Fibroblast of lung (primary cell): ENCODE measurements around the gene RHBDD3. TPM values are rescaled to one million over a fixed set of nuclear protein-coding genes. Genes with fewer than 3 reads are reported as not detected.

Experiments
- DNase-seq, 2 donors: peaks; one replicate each; pipeline versions ENCODE4 v3.0.0 to v3.0.0-alpha.2; 2010; ENCODE audit warnings: low read depth in 2 of 2
- H2AFZ ChIP-seq: 2 replicates; pipeline ENCODE4 v1.5.1; 2012; ENCODE audit warnings: low read length, control low read depth, inconsistent platforms
- H3K27ac ChIP-seq: 2 replicates; pipeline ENCODE4 v1.5.1; 2011; ENCODE audit warnings: low read length, control low read depth; ENCODE audit not compliant: insufficient read depth
- H3K27me3 ChIP-seq: 2 replicates; pipeline ENCODE4 v1.5.1; 2011; ENCODE audit warnings: mild to moderate bottlenecking, low read length; ENCODE audit not compliant: control insufficient read depth, insufficient read depth
- H3K36me3 ChIP-seq: 2 replicates; pipeline ENCODE4 v1.5.1; 2011; ENCODE audit warnings: low read length; ENCODE audit not compliant: control insufficient read depth, insufficient read depth
- H3K4me1 ChIP-seq: 2 replicates; pipeline ENCODE4 v1.5.1; 2011; ENCODE audit warnings: low read length; ENCODE audit not compliant: control insufficient read depth, insufficient read depth; ENCODE audit errors: extremely low read depth
- H3K4me2 ChIP-seq: 2 replicates; pipeline ENCODE4 v1.5.1; 2011; ENCODE audit warnings: low read length, control low read depth; ENCODE audit not compliant: insufficient read depth; ENCODE audit errors: extremely low read depth
- H3K4me3 ChIP-seq, 4 experiments: fragments of 200-600 bp in 1 of 4; sonication (generic) in 1 of 4; replicated peaks in 1 of 4; 2 replicates each; pipeline ENCODE4 v1.5.1; 2011 to 2016; ENCODE audit warnings: low read length in 4 of 4, low read depth in 3 of 4, mild to moderate bottlenecking in 3 of 4, control low read depth in 2 of 4, inconsistent platforms in 1 of 4, mixed read lengths in 1 of 4; ENCODE audit not compliant: insufficient read depth in 1 of 4; ENCODE audit errors: control extremely low read depth in 1 of 4
- H3K79me2 ChIP-seq: 2 replicates; pipeline ENCODE4 v1.5.1; 2012; ENCODE audit warnings: mild to moderate bottlenecking, low read length, inconsistent platforms; ENCODE audit not compliant: control insufficient read depth, insufficient read depth
- H3K9ac ChIP-seq: 2 replicates; pipeline ENCODE4 v1.5.1; 2011; ENCODE audit warnings: mild to moderate bottlenecking, low read length, control low read depth; ENCODE audit not compliant: insufficient read depth
- H3K9me3 ChIP-seq: 2 replicates; pipeline ENCODE4 v1.5.1; 2012; ENCODE audit warnings: low read depth, low read length; ENCODE audit not compliant: control insufficient read depth, insufficient read depth
- H4K20me1 ChIP-seq: 2 replicates; pipeline ENCODE4 v1.5.1; 2011; ENCODE audit warnings: low read length; ENCODE audit not compliant: control insufficient read depth, insufficient read depth; ENCODE audit errors: extremely low read depth
- EZH2 ChIP-seq: IDR thresholded peaks from 2 replicates; pipeline ENCODE4 v1.5.1; 2012; ENCODE audit warnings: low read length, control low read depth, mild to moderate bottlenecking; ENCODE audit errors: missing control alignments
- polyA plus RNA-seq, 2 donors: library from polyadenylated mRNA; depleted of rRNA in 1 of 2; stranded (reverse) in 1 of 2; unstranded in 1 of 2; fragments of >200 nt; gene quantifications; 2 replicates each; pipeline ENCODE4 v1.2.1, GENCODE V29; 2011 to 2012; ENCODE audit warnings: missing spikeins in 1 of 2
- total RNA-seq: library from RNA; depleted of rRNA; stranded (reverse); fragments of >200 nt; gene quantifications from 2 replicates; pipeline ENCODE4 v1.2.1, GENCODE V29; 2014
- TF ChIP-seq, protein P1 (sequence below), 2 donors: IDR thresholded peaks in 1 of 2; conservative IDR thresholded peaks in 1 of 2; 1 replicate in 1 of 2; 2 replicates in 1 of 2; pipeline ENCODE4 v1.5.1; 2011 to 2012; ENCODE audit warnings: low read length in 2 of 2, control low read depth in 1 of 2, inconsistent platforms in 1 of 2, low read depth in 1 of 2, mild to moderate bottlenecking in 1 of 2

RHBDD3 gene
- total and polyA plus RNA-seq, 2 donors (not counting 1 experiment from before 2014, with no cell fraction given) = 7.2 to 20.6 TPM

- Histone ChIP-seq H3K4me1 (no peaks in the 10 kb centered on the region), H3K36me3 (no peaks in the 10 kb centered on the region), H3K27me3 (peaks cover 19% of the 10 kb centered on the region), H3K4me2 (no peak overlapping the region), H3K79me2 (no peaks in the 10 kb centered on the region), H3K9ac (no peak overlapping the region), H3K9me3 (no peaks in the 10 kb centered on the region), H2AFZ (no peak overlapping the region), H3K27ac (no peak overlapping the region), H3K4me3 (no peak overlapping the region), H4K20me1 (no peaks in the 10 kb centered on the region)
- TF ChIP-seq, protein P1, sequence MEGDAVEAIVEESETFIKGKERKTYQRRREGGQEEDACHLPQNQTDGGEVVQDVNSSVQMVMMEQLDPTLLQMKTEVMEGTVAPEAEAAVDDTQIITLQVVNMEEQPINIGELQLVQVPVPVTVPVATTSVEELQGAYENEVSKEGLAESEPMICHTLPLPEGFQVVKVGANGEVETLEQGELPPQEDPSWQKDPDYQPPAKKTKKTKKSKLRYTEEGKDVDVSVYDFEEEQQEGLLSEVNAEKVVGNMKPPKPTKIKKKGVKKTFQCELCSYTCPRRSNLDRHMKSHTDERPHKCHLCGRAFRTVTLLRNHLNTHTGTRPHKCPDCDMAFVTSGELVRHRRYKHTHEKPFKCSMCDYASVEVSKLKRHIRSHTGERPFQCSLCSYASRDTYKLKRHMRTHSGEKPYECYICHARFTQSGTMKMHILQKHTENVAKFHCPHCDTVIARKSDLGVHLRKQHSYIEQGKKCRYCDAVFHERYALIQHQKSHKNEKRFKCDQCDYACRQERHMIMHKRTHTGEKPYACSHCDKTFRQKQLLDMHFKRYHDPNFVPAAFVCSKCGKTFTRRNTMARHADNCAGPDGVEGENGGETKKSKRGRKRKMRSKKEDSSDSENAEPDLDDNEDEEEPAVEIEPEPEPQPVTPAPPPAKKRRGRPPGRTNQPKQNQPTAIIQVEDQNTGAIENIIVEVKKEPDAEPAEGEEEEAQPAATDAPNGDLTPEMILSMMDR (conservative IDR thresholded peaks at IDR 0.05 in 1 of 2, IDR thresholded peaks at IDR 0.05 in 1 of 2; ENCODE audit: low read depth in 1 of 2, low read length in 2 of 2) = no peak
- no peak for TF ChIP-seq EZH2
- DNase-seq = no peak
Measured at GRCh38 chr22:29211466-29211865, 56.3 kb downstream of the RHBDD3 start.

GRCh38 chr22:29211066-29211465 is 56.7 kb downstream of the RHBDD3 start:
- Histone ChIP-seq H2AFZ (no peak overlapping the region), H3K4me2 (no peak overlapping the region), H4K20me1 (no peaks in the 10 kb centered on the region), H3K36me3 (no peaks in the 10 kb centered on the region), H3K27ac (no peak overlapping the region), H3K4me1 (no peaks in the 10 kb centered on the region), H3K9ac (no peak overlapping the region), H3K4me3 (no peak overlapping the region), H3K79me2 (no peaks in the 10 kb centered on the region), H3K9me3 (no peaks in the 10 kb centered on the region), H3K27me3 (peaks cover 23% of the 10 kb centered on the region)
- DNase-seq = no peak
- TF ChIP-seq EZH2 = no peak
- TF ChIP-seq, protein P1 (conservative IDR thresholded peaks at IDR 0.05 in 1 of 2, IDR thresholded peaks at IDR 0.05 in 1 of 2; ENCODE audit: low read depth in 1 of 2, low read length in 2 of 2) = no peak

Other genes starting within 250 kb of the RHBDD3 start
- 0.17 TPM in 1 of 2 replicates, not detected in the other for gene C22orf31, start 206.2 kb downstream of the RHBDD3 start, total RNA-seq
- gene C22orf31, start 206.2 kb downstream of the RHBDD3 start, polyA plus RNA-seq = 0.14 TPM in 1 of 2 replicates, not detected in the other
- gene KREMEN1, start 194.9 kb downstream of the RHBDD3 start, total RNA-seq = 6.4 and 12.9 TPM in 2 replicates
- gene KREMEN1, start 194.9 kb downstream of the RHBDD3 start, polyA plus RNA-seq = 7.0 and 13.5 TPM in 2 replicates
- gene EMID1, start 62.1 kb downstream of the RHBDD3 start, total RNA-seq = 0.50 and 2.8 TPM in 2 replicates
- not detected in 2 replicates for gene EMID1, start 62.1 kb downstream of the RHBDD3 start, polyA plus RNA-seq
- 107 and 150 TPM in 2 replicates for gene EWSR1, start 287 bp upstream of the RHBDD3 start, total RNA-seq
- 172 and 224 TPM in 2 replicates for gene EWSR1, start 287 bp upstream of the RHBDD3 start, polyA plus RNA-seq
- 6.9 and 8.9 TPM in 2 replicates for gene GAS2L1, start 38.7 kb upstream of the RHBDD3 start, total RNA-seq
- gene GAS2L1, start 38.7 kb upstream of the RHBDD3 start, polyA plus RNA-seq = 5.4 and 7.5 TPM in 2 replicates
- gene RASL10A, start 47.7 kb upstream of the RHBDD3 start, total RNA-seq = not detected in 2 replicates
- not detected in 2 replicates for gene RASL10A, start 47.7 kb upstream of the RHBDD3 start, polyA plus RNA-seq
- gene AP1B1, start 120.6 kb upstream of the RHBDD3 start, total RNA-seq = 26.2 and 44.1 TPM in 2 replicates
- 45.6 and 76.0 TPM in 2 replicates for gene AP1B1, start 120.6 kb upstream of the RHBDD3 start, polyA plus RNA-seq
- gene RFPL1, start 170.6 kb upstream of the RHBDD3 start, total RNA-seq = not detected in 2 replicates
- gene RFPL1, start 170.6 kb upstream of the RHBDD3 start, polyA plus RNA-seq = not detected in 2 replicates
- 0.17 and 0.26 TPM in 2 replicates for gene NEFH, start 212.2 kb upstream of the RHBDD3 start, total RNA-seq
- 0.37 and 2.1 TPM in 2 replicates for gene NEFH, start 212.2 kb upstream of the RHBDD3 start, polyA plus RNA-seq